T-helper 1 cell treated with Interleukin-12 subunit alpha and Interleukin-12 subunit beta and Interleukin-4 antibody, amounts not matched to agents 30 ng/mL and 1 ng/mL, for 36 hours (primary cell): ENCODE results near the gene PEDS1. TPM values are rescaled to one million over a fixed set of nuclear protein-coding genes. Genes with fewer than 3 reads are reported as not detected.
"Not testable (repeated sequence)": the region's sequence is repeated elsewhere in the genome, so short reads cannot be mapped to it uniquely, and the experiment has no call there.

Experiments used
- intact Hi-C: fragments of 100-400 bp; cut with micrococcal nuclease; formaldehyde crosslinking; loops from one replicate; pipeline ENCODE4 v1.15.1; 2024
- total RNA-seq: library from RNA; stranded (reverse); gene quantifications from 2 replicates; pipeline ENCODE4 v1.2.3, GENCODE V29; 2022

The PEDS1 gene
- total RNA-seq, result 33.7 and 33.9 TPM in 2 replicates

DNA sequence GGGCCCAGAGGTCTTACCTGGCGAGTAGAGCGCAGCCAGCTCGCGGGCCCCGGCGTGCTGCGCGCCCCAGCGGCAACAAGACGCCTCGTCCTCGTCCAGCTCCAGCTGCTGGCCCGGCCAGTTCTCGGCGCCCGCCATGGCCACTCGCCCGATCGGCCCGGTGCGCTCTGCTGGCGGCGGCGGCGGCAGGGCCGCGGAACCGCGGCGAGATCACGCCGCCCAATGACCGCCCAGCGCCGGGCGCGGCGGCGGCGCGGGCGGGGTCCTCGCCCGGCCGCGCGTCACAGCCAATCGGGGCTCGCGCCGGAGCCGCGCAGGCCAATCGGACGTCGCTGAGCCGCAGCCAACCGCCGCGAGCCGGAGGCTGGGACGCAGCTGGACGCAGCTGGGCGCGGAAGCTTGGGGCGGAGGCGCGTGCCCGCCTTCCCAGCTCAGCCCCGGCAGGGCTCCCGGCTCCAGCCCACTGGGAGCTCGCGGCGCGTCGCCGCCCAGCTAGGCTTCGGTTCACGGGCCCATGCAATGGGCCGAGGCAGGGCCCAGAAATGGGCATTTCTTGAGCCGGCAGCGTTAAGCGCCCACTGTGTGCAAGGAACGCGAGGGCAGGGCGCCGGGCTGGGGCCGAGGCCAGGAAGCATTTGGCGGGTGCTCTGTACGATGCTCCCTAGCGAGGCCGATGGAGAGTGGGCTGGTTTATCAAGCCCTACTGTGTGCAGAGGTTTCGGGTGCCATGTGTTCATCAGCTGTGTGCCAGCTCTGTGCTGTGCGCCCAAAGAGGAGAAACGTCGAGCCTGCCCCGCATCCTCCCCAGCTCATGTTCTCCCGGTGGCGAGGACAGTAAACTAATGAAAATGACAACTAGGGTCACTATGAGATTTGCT is at the start of gene PEDS1:
TSS of gene PEDS1 (minus strand) at position 224 of the 878 bp plus-strand sequence. CDS start at position 138, 86 bp downstream.
- intact Hi-C loops, result loop anchor here (1.0 to 5.0 kb wide), 6 partner anchors 13 to 341 kb away; partner anchors contain the start of genes RNF114, SLC9A8 and SPATA2

DNA sequence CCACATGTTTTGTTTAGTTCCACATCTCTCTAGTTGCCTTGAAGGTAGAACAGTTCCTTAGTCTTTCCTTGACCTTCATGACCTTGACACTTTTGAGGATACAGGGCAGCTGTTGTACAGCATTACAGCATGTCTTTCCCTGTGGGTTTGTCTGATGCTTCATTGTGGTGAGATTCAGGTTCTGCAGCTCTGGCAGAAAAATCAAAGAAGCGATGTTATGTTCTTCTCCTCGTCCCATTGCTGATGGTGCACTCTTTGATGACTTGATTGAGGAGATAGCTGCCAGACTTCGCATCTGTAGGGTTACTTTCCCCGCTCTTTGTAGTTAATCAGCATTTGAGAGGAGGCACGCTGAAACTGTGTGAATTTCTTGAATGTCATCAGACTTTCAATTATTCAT is 49.2 kb upstream of the PEDS1 start:
- intact Hi-C loops, result no loop called here

DNA sequence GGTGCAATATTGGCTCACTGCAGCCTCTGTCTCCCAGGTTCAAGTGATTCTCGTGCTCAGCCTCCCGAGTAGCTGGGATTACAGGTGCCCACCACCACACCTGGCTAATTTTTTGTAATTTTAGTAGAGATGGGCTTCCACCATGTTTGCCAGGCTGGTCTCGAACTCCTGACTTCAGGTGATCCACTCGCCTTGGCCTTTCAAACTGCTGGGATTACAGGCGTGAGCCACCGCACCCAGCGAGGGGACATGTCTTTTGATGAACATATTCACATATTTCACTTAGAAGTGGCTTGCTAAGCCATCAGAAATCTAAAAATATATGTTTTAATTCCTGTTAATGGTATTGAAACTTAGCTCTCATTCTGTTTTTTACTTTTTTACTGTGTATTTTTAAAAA is 48.2 kb upstream of the PEDS1 start:
- intact Hi-C loops, result not testable (repeated sequence)

- intact Hi-C loops, result no loop called here
These were observed 47.1 kb upstream of the PEDS1 start for GRCh38 chr20:50200482-50201104.

DNA sequence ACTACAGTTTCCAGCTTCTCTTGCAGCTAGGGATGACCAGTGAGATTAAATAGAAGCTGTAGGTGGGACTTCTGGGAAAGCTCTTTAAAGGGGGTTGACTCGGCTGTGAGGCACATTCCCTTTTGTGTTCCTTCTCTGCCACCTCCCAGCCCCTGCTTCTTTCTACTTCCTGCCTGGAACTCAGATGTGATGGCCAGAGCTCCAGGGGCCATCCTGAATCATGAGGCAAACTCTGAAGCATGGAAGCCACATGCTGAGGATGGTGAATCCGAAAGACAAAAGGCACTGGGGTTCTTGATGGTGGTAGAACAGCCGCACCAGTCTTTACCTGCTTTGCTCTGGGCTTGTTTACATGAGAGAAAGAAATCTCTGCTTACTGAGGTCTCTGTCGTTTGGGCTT is 46.2 kb upstream of the PEDS1 start:
- intact Hi-C loops, result no loop called here

- intact Hi-C loops, result no loop called here
These were observed 45.2 kb upstream of the PEDS1 start for GRCh38 chr20:50198716-50199115.

DNA sequence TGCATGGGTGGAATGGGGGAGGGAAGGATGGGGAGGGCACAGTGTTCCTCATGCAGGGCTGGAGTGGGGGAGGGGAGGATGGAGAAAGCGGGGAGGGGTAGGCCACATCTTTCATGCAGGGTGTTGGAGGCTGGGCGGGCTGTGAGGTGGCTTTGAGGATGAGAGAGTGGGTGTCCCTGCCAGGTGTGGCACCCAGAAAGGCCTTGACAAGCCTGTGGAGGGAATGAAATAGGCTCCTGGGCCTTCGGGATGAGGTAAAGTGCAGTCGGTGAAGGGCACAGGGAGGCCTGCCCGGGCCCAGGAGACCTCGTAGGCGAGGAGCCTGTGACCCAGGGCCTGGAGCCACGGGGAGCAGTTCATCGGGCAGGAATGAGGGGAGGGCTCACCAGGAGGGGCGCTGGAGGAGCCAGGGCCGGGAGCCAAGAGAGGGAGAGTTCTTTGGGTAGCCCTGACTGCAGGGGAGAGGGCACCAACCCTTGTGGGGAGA is 44.7 kb upstream of the PEDS1 start:
- intact Hi-C loops, result no loop called here

- intact Hi-C loops, result no loop called here
These were observed 44.1 kb upstream of the PEDS1 start for GRCh38 chr20:50197463-50198179.

DNA sequence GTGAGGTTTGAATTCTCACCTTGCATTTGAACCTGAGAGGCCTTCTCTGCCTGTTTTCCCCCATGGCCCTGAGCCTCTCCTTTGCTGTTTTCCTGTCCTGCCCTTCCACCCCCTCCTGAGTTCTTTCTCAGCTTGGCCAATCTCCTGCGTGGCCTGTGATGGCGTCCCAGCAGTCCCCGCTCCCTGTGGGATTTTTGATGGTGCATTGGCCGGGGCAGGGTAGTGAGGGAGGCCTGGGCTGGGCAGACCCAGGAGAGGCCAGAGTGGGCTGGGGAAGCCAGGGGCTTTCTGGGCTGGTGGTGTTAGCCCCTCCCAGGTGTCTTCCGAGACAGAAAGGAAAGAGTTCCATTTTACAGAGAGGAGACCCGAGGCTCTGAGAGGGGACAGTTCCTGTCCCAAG is 43.4 kb upstream of the PEDS1 start:
- intact Hi-C loops, result no loop called here

GRCh38 chr20:50196248-50196647 is 42.7 kb upstream of the PEDS1 start:
- intact Hi-C loops, result no loop called here

- intact Hi-C loops, result no loop called here
These were observed 42.1 kb upstream of the PEDS1 start for GRCh38 chr20:50195524-50196120.

GRCh38 chr20:50194831-50195523 is 41.5 kb upstream of the PEDS1 start:
- intact Hi-C loops, result loop anchor here (5.0 kb wide), 1 partner anchor 597 kb away; no protein-coding TSS in a partner anchor

DNA sequence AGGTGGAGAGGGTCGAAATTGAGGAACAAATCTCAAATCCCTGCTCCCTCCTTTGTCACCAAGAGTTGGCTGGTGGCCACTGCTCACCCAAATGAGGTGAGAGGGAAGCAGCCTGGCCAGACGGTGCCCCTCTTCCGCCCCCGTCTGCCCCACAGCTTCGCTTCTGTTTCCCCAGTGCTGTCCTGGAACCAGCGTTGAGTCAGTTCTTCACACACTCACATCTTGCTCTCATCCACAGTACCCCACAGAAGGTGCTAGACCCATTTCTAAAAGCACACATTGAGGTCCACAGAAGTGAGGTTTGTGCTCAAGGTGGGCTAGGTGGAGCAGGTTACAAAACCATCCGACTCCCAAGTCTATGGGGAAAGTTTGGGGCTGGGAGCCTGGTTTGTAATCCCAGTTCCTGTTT is 40.9 kb upstream of the PEDS1 start:
- intact Hi-C loops, result loop anchor here (5.0 kb wide), 1 partner anchor 598 kb away; no protein-coding TSS in a partner anchor

- intact Hi-C loops, result loop anchor here (2.0 to 5.0 kb wide), 3 partner anchors 41 to 598 kb away; partner anchors contain the start of gene PEDS1
These were observed 40.4 kb upstream of the PEDS1 start for GRCh38 chr20:50193836-50194421.

- intact Hi-C loops, result loop anchor here (2.0 to 5.0 kb wide), 3 partner anchors 41 to 599 kb away; partner anchors contain the start of gene PEDS1
These were observed 39.8 kb upstream of the PEDS1 start for GRCh38 chr20:50193199-50193835.

DNA sequence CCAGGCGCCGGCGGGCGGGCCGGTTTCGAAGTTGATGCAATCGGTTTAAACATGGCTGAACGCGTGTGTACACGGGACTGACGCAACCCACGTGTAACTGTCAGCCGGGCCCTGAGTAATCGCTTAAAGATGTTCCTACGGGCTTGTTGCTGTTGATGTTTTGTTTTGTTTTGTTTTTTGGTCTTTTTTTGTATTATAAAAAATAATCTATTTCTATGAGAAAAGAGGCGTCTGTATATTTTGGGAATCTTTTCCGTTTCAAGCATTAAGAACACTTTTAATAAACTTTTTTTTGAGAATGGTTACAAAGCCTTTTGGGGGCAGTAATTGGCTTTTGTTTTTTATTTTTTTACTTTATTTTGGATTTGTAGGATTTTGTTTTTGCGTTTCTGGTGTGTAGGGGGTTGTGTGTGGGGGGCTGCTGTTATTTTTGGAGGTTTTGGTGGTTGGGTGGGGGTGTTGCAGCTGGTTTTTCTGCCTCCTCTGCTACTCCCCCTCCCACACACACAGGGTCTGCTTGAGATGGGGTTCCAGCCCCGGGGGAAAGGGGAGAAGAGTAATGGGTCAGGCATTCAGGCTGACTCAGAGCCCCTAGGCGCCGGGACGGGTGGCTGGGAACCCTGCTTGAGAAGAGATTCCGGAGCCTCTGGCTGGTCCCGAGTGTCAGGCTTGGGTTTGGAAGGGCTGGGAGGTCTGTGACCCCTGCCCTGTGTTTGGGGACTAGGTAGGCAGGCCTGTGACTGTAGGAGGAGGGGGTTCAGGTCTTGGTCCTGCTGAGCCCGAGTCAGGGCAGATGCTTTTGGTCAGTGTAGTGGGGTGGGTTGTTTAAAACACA is 39.1 kb upstream of the PEDS1 start:
- intact Hi-C loops, result loop anchor here (1.0 to 5.0 kb wide), 7 partner anchors 40 to 600 kb away; partner anchors contain the start of genes PEDS1 and PTPN1

GRCh38 chr20:50191544-50192363 is 38.2 kb upstream of the PEDS1 start:
- intact Hi-C loops, result loop anchor here (1.0 to 5.0 kb wide), 8 partner anchors 39 to 601 kb away; partner anchors contain the start of genes PEDS1 and PTPN1
